Activated CD8-positive, alpha-beta T cell treated with anti-CD3 and anti-CD28 coated beads for 36 hours (primary cell): ENCODE data around the gene ZWILCH. TPM values are rescaled to one million over a fixed set of nuclear protein-coding genes. Genes with fewer than 3 reads are reported as not detected.

Experiments used
- ATAC-seq: fragments of 200-7000 bp; cut with Tn5 transposase; one replicate; pipeline ENCODE4 v1.10.0; 2021; ENCODE audit warnings: mild to moderate bottlenecking, moderate library complexity
- CTCF ChIA-PET: fragments of 350-600 bp; sonication (Branson Sonifier 250); formaldehyde crosslinking; loops from one replicate; lab custom pipeline; 2021; ENCODE audit warnings: antibody characterized with exemption; lab: Charles Lee
- POLR2A ChIA-PET: fragments of 350-600 bp; sonication (Branson Sonifier 250); formaldehyde crosslinking; loops from one replicate; lab custom pipeline; 2021; ENCODE audit warnings: antibody characterized with exemption; lab: Charles Lee
- DNase-seq: peaks from one replicate; pipeline ENCODE4 v3.0.0-alpha.2; 2020
- H3K27ac Mint-ChIP-seq: one replicate; pipeline ENCODE4 v1.8.0; 2021; ENCODE audit warnings: mild to moderate bottlenecking, mixed read lengths
- H3K27me3 Mint-ChIP-seq: one replicate; pipeline ENCODE4 v1.8.0; 2021; ENCODE audit warnings: mixed read lengths
- H3K36me3 Mint-ChIP-seq: one replicate; pipeline ENCODE4 v1.8.0; 2021; ENCODE audit warnings: low read depth, mixed read lengths
- H3K4me1 Mint-ChIP-seq: one replicate; pipeline ENCODE4 v1.8.0; 2021; ENCODE audit warnings: low read depth, mixed read lengths
- H3K4me3 Mint-ChIP-seq: one replicate; pipeline ENCODE4 v1.8.0; 2021; ENCODE audit warnings: mild to moderate bottlenecking, moderate library complexity, mixed read lengths
- H3K9me3 Mint-ChIP-seq: one replicate; pipeline ENCODE4 v1.8.0; 2021; ENCODE audit warnings: mixed read lengths
- CTCF ChIP-seq: fragments of 200-600 bp; IDR thresholded peaks from one replicate; pipeline ENCODE4 v1.8.0; 2022; ENCODE audit warnings: antibody characterized with exemption, mild to moderate bottlenecking
- intact Hi-C: fragments of 100-400 bp; cut with micrococcal nuclease; formaldehyde crosslinking; loops from one replicate; pipeline ENCODE4 v1.10.0; 2022
- total RNA-seq, 2 experiments: library from RNA; stranded (reverse); gene quantifications; one replicate each; pipeline ENCODE4 v1.2.3, GENCODE V29; 2021

ZWILCH gene
- total RNA-seq, 2 experiments from 2014 or later: 29.9 to 30.2 TPM

- peaks cover 6% of the 10 kb centered on the region for H3K4me1 Mint-ChIP-seq
- no peak for TF ChIP-seq CTCF
- intact Hi-C loops: no loop called here
- POLR2A ChIA-PET: no interaction called here
- no peaks in the 10 kb centered on the region for H3K9me3 Mint-ChIP-seq
- no peaks in the 10 kb centered on the region for H3K36me3 Mint-ChIP-seq
- DNase-seq (no peak), ATAC-seq (no peak)
- H3K4me3 Mint-ChIP-seq: no peak overlapping the region
- no peak overlapping the region for H3K27ac Mint-ChIP-seq
- H3K27me3 Mint-ChIP-seq: no peaks in the 10 kb centered on the region
- CTCF ChIA-PET: no interaction called here
Measured at GRCh38 chr15:66570327-66570726, 65.2 kb downstream of the ZWILCH start.

GRCh38 chr15:66570842-66571478 is 65.8 kb downstream of the ZWILCH start:
- DNase-seq: no peak
- Mint-ChIP-seq H3K36me3 (no peaks in the 10 kb centered on the region), H3K4me3 (no peak overlapping the region), H3K4me1 (peaks cover 6% of the 10 kb centered on the region), H3K27me3 (no peaks in the 10 kb centered on the region), H3K9me3 (no peaks in the 10 kb centered on the region), H3K27ac (no peak overlapping the region)
- ATAC-seq: no peak
- POLR2A ChIA-PET: no interaction called here
- CTCF ChIA-PET: interaction anchor here (1.0 to 1.2 kb wide), 2 partner anchors 48 to 281 kb away, joined by 3 read pairs; no protein-coding TSS in a partner anchor
- intact Hi-C loops: no loop called here
- no peak for TF ChIP-seq CTCF

GRCh38 chr15:66572146-66572545 is 67.0 kb downstream of the ZWILCH start:
- no peak overlapping the region for H3K27ac Mint-ChIP-seq
- no peak for DNase-seq
- H3K36me3 Mint-ChIP-seq: no peaks in the 10 kb centered on the region
- peaks cover 6% of the 10 kb centered on the region for H3K4me1 Mint-ChIP-seq
- no peaks in the 10 kb centered on the region for H3K9me3 Mint-ChIP-seq
- CTCF ChIA-PET: interaction anchor here (1.0 to 1.2 kb wide), 2 partner anchors 47 to 280 kb away, joined by 3 read pairs; no protein-coding TSS in a partner anchor
- intact Hi-C loops: no loop called here
- H3K4me3 Mint-ChIP-seq: no peak overlapping the region
- H3K27me3 Mint-ChIP-seq: no peaks in the 10 kb centered on the region
- TF ChIP-seq CTCF: no peak
- POLR2A ChIA-PET: no interaction called here
- no peak for ATAC-seq

GRCh38 chr15:66573348-66573718 is 68.2 kb downstream of the ZWILCH start:
- no peak for TF ChIP-seq CTCF
- no peak for DNase-seq
- no peak overlapping the region for H3K27ac Mint-ChIP-seq
- intact Hi-C loops: no loop called here
- H3K4me3 Mint-ChIP-seq: no peak overlapping the region
- no peaks in the 10 kb centered on the region for H3K9me3 Mint-ChIP-seq
- H3K4me1 Mint-ChIP-seq: peaks cover 13% of the 10 kb centered on the region
- no peak for ATAC-seq
- CTCF ChIA-PET: no interaction called here
- H3K36me3 Mint-ChIP-seq: no peaks in the 10 kb centered on the region
- POLR2A ChIA-PET: no interaction called here
- no peaks in the 10 kb centered on the region for H3K27me3 Mint-ChIP-seq

- ChIA-PET CTCF (no interaction called here), POLR2A (no interaction called here)
- H3K36me3 Mint-ChIP-seq: no peaks in the 10 kb centered on the region
- no peaks in the 10 kb centered on the region for H3K27me3 Mint-ChIP-seq
- no peak for TF ChIP-seq CTCF
- no peak for ATAC-seq
- H3K4me1 Mint-ChIP-seq: peaks cover 16% of the 10 kb centered on the region
- no peak for DNase-seq
- no peaks in the 10 kb centered on the region for H3K9me3 Mint-ChIP-seq
- no peak overlapping the region for H3K27ac Mint-ChIP-seq
- intact Hi-C loops: no loop called here
- H3K4me3 Mint-ChIP-seq: no peak overlapping the region
Measured at GRCh38 chr15:66573719-66574595, 68.8 kb downstream of the ZWILCH start.
